ENCODE measurements around the gene UBR3. TPM values are rescaled to one million over a fixed set of nuclear protein-coding genes. Genes with fewer than 3 reads are reported as not detected.

UBR3 gene
- total and polyA plus RNA-seq, 12 donors = 21.0 to 146 (median 115) TPM

DNA sequence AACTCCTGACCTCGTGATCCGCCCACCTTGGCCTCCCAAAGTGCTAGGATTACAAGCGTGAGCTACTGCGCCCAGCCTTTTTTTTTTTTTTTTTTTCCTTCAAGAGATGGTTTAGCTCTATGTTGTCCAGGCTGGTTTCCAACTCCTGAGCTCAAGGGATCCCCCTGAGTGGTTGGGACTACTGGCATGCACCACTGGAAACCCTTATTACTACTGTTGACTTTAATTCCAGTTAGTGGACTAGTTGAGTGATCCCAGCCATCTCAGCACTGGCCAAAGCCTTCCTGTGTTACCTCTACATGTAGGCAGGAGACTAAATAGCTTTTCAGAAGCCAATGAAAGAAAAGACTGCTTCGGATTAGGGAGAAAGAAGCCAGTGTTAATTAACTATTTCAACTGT lies 36.7 kb upstream of the UBR3 start:
- 83 to 89% methylated on average over 5 of the region's 5 CpGs for WGBS, 2 donors
- Histone ChIP-seq H3K27me3 (peaks cover 0 to 16% (median 0%) of the 10 kb centered on the region in 7 donors), H3K9me3 (no peaks in the 10 kb centered on the region), H3K4me1 (peaks cover 0 to 7% (median 0%) of the 10 kb centered on the region in 9 donors), H3K27ac (no peak overlapping the region), H3K4me3 (no peak overlapping the region), H3K36me3 (no peaks in the 10 kb centered on the region)
- no peak for DNase-seq
- no peak for TF ChIP-seq CTCF (IDR thresholded peaks at IDR 0.05)
- intact Hi-C loops (cut with DNase I) = loop anchor here in 2 of 10 donors (10.0 kb wide), 1 partner anchor 266 kb away; no protein-coding TSS in a partner anchor
- ATAC-seq = no peak

DNA sequence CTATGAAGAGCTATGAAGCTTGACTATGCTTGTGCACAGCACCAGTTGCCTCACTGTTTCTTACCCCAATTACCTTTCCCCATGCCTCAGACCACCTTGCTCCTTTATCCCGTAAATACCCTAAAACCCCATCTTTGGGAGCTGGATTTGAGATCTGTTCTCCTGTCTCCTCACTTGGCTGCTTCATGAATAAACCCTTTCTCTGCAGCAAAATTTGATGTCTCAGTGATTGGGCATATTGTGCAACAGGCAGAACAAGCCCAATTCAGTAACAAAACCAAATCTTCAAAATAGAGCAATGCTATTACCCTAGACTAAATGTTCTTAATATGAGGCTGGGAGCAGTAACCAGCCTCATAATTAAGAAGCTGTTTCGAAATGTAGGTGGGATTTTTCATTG lies 32.1 kb upstream of the UBR3 start:
- H3K27ac ChIP-seq = no peak overlapping the region
- no peaks in the 10 kb centered on the region for H3K36me3 ChIP-seq
- no peak for TF ChIP-seq CTCF (IDR thresholded peaks at IDR 0.05)
- DNase-seq = no peak
- H3K27me3 ChIP-seq = no peaks in the 10 kb centered on the region
- intact Hi-C loops (cut with DNase I) = loop anchor here in 3 of 10 donors (5.0 to 10.0 kb wide), 2 partner anchors 213 to 270 kb away; partner anchors contain the start of gene PPIG (in 1 of the 3)
- H3K9me3 ChIP-seq = no peaks in the 10 kb centered on the region
- ATAC-seq = no peak
- H3K4me1 ChIP-seq = peaks cover 0 to 16% (median 6%) of the 10 kb centered on the region in 9 donors
- WGBS, 2 donors = 91 to 94% methylated on average over 2 of the region's 2 CpGs
- no peak overlapping the region for H3K4me3 ChIP-seq

DNA sequence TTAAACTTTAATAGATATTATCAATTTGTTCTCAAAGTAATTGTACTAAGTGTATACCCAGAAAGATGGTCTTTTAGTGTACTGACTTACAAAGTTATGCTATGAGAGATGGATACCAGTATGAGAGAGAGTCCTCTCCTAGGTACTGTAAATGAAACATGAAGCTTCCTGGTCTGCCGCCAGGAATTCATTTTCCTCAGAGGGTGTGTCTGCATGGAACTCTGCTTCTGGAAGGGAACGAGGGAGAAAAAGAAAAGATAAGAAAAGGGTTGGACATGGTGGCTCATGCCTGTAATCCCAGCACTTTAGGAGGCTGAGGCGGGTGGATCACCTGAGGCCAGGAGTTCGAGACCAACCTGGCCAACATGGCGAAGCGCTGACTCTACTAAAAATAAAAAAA lies 30.8 kb upstream of the UBR3 start:
- no peak for TF ChIP-seq CTCF (IDR thresholded peaks at IDR 0.05)
- no peaks in the 10 kb centered on the region for H3K9me3 ChIP-seq
- intact Hi-C loops (cut with DNase I) = loop anchor here in 3 of 10 donors (5.0 to 10.0 kb wide), 2 partner anchors 214 to 272 kb away; partner anchors contain the start of gene PPIG (in 1 of the 3)
- H3K4me1 ChIP-seq = peaks cover 0 to 22% (median 14%) of the 10 kb centered on the region in 9 donors
- ATAC-seq = no peak
- H3K27ac ChIP-seq = no peak overlapping the region
- no peak overlapping the region for H3K4me3 ChIP-seq
- H3K27me3 ChIP-seq = no peaks in the 10 kb centered on the region
- WGBS, 2 donors = 78 to 79% methylated on average over 6 of the region's 6 CpGs
- peaks cover 0 to 8% (median 0%) of the 10 kb centered on the region in 9 donors for H3K36me3 ChIP-seq
- DNase-seq = no peak

DNA sequence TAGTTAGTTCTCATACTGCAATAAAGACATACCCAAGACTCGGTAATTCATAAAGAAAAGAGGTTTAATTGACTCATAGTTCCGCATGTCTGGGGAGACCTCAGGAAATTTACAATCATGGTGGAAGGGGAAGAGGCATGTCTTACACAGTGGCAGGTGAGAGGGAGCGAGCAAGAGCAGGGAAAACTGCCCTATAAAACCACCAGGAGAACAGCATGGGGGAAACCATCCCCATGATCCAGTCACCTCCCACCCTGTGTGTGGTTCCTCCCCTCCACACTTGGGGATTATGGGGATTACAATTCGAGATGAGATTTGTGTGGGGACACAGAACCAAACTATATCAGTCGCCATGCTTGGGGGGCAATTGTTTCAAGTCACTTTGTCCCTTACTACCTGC lies 29.7 kb upstream of the UBR3 start:
- no peaks in the 10 kb centered on the region for H3K27me3 ChIP-seq
- peaks cover 0 to 32% (median 16%) of the 10 kb centered on the region in 9 donors for H3K4me1 ChIP-seq
- DNase-seq (no peak), ATAC-seq (no peak)
- no peak for TF ChIP-seq CTCF (IDR thresholded peaks at IDR 0.05)
- intact Hi-C loops (cut with DNase I) = loop anchor here in 3 of 10 donors (5.0 to 10.0 kb wide), 2 partner anchors 215 to 273 kb away; partner anchors contain the start of gene PPIG (in 1 of the 3)
- H3K9me3 ChIP-seq = no peaks in the 10 kb centered on the region
- H3K4me3 ChIP-seq = no peak overlapping the region
- peaks cover 0 to 19% (median 0%) of the 10 kb centered on the region in 9 donors for H3K36me3 ChIP-seq
- H3K27ac ChIP-seq = no peak overlapping the region
- WGBS, 2 donors = 89 to 90% methylated on average over 5 of the region's 5 CpGs

All from heart right ventricle (tissue), 16 donors.